ENCODE results near the gene BIN1. TPM values are rescaled to one million over a fixed set of nuclear protein-coding genes. Genes with fewer than 3 reads are reported as not detected.

The BIN1 gene
- total RNA-seq, 1 donor from 2014 or later: 62.5 TPM

- TF ChIP-seq, protein P1, sequence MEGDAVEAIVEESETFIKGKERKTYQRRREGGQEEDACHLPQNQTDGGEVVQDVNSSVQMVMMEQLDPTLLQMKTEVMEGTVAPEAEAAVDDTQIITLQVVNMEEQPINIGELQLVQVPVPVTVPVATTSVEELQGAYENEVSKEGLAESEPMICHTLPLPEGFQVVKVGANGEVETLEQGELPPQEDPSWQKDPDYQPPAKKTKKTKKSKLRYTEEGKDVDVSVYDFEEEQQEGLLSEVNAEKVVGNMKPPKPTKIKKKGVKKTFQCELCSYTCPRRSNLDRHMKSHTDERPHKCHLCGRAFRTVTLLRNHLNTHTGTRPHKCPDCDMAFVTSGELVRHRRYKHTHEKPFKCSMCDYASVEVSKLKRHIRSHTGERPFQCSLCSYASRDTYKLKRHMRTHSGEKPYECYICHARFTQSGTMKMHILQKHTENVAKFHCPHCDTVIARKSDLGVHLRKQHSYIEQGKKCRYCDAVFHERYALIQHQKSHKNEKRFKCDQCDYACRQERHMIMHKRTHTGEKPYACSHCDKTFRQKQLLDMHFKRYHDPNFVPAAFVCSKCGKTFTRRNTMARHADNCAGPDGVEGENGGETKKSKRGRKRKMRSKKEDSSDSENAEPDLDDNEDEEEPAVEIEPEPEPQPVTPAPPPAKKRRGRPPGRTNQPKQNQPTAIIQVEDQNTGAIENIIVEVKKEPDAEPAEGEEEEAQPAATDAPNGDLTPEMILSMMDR (IDR thresholded peaks at IDR 0.05): no peak
- H3K4me1 Mint-ChIP-seq: no peaks in the 10 kb centered on the region
- intact Hi-C loops (cut with micrococcal nuclease): no loop called here
- ChIA-PET CTCF (no interaction called here), POLR2A (no interaction called here)
- no peaks in the 10 kb centered on the region for H3K27me3 Mint-ChIP-seq
- H3K9me3 Mint-ChIP-seq: no peaks in the 10 kb centered on the region
- H3K36me3 Mint-ChIP-seq (ENCODE audit: low read depth): peaks cover 51% of the 10 kb centered on the region
- no peak for DNase-seq
- no peak for ATAC-seq (ENCODE audit: low read depth)
- H3K27ac Mint-ChIP-seq: no peak overlapping the region
- H3K4me3 Mint-ChIP-seq: no peak overlapping the region
Measured at GRCh38 chr2:127056086-127056485, 50.9 kb downstream of the BIN1 start.

DNA sequence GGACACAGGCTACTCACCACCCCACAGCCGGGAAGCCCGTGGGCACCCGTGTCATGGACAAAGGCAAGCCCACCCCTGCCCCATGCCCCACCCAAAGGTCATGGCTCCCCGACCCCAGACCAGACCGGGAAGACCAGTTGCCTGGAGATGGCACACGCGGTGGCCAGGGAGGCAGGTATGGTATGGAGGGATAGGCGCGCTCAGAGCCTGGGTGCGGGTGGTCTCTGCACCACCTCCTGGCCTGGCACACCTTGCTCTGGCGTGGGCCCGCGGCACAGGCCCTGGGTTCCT is 51.2 kb downstream of the BIN1 start:
- TF ChIP-seq, protein P1 (IDR thresholded peaks at IDR 0.05): no peak
- Mint-ChIP-seq H3K4me3 (no peak overlapping the region), H3K27ac (no peak overlapping the region), H3K9me3 (no peaks in the 10 kb centered on the region), H3K27me3 (no peaks in the 10 kb centered on the region), H3K4me1 (no peaks in the 10 kb centered on the region), H3K36me3 (ENCODE audit: low read depth) (peaks cover 51% of the 10 kb centered on the region)
- CTCF ChIA-PET: no interaction called here
- intact Hi-C loops (cut with micrococcal nuclease): no loop called here
- DNase-seq (no peak), ATAC-seq (ENCODE audit: low read depth) (no peak)
- POLR2A ChIA-PET: no interaction called here

DNA sequence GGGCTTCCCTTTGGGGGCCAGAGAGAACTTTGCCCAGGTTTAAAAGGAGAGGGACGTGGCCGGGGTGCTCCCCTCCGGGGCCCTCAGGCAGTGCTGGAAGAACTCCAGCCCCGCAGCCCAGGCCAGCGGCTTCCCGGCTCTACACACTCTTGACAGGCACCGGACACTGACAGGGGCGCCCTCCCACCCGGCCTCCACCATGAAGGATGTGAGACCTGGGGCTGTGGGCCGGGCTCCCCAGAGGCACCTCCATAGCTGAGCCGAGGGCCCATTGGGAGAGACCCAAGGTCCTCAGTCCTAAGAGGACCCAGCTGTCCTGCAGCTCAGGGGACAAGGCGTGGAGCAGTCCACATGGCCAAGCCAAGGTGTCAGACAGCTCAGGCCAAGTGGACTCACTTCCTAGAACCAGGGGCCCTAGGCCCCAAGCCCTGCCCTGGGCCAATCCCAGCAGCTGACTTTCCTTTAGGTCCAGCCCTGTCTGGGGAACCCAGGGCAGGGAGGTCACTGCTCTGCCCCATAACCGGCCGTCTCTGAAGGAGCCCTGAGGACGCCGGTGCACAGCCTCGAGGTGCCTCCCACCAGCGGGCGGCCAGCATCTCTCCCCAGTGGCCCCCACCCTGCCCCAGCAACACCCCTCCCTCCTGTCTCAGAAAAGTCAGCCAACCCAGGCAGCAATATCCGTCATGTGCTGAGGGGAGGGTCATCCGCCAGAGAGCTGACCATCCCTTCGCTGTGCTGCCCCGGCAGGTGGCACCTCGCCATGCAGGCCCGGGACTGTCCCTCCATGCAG is 51.8 kb downstream of the BIN1 start:
- Mint-ChIP-seq H3K27ac (no peak overlapping the region), H3K36me3 (ENCODE audit: low read depth) (peaks cover 48% of the 10 kb centered on the region)

GRCh38 chr2:127054604-127054930 is 52.4 kb downstream of the BIN1 start:
- Mint-ChIP-seq H3K36me3 (ENCODE audit: low read depth) (peaks cover 44% of the 10 kb centered on the region), H3K4me1 (peaks cover 2% of the 10 kb centered on the region), H3K9me3 (no peaks in the 10 kb centered on the region), H3K27ac (no peak overlapping the region), H3K27me3 (no peaks in the 10 kb centered on the region), H3K4me3 (no peak overlapping the region)
- no peak for DNase-seq
- CTCF ChIA-PET: no interaction called here
- intact Hi-C loops (cut with micrococcal nuclease): no loop called here
- TF ChIP-seq, protein P1 (IDR thresholded peaks at IDR 0.05): no peak
- ATAC-seq (ENCODE audit: low read depth): no peak
- POLR2A ChIA-PET: no interaction called here

More for the DNA sequence above, 51.8 kb downstream of the BIN1 start:
- intact Hi-C loops (cut with micrococcal nuclease): no loop called here
- ChIA-PET CTCF (no interaction called here), POLR2A (no interaction called here)
- H3K9me3 Mint-ChIP-seq: no peaks in the 10 kb centered on the region
- no peaks in the 10 kb centered on the region for H3K4me1 Mint-ChIP-seq
- no peaks in the 10 kb centered on the region for H3K27me3 Mint-ChIP-seq
- DNase-seq (no peak), ATAC-seq (ENCODE audit: low read depth) (no peak)
- TF ChIP-seq, protein P1 (IDR thresholded peaks at IDR 0.05): no peak
- no peak overlapping the region for H3K4me3 Mint-ChIP-seq

DNA sequence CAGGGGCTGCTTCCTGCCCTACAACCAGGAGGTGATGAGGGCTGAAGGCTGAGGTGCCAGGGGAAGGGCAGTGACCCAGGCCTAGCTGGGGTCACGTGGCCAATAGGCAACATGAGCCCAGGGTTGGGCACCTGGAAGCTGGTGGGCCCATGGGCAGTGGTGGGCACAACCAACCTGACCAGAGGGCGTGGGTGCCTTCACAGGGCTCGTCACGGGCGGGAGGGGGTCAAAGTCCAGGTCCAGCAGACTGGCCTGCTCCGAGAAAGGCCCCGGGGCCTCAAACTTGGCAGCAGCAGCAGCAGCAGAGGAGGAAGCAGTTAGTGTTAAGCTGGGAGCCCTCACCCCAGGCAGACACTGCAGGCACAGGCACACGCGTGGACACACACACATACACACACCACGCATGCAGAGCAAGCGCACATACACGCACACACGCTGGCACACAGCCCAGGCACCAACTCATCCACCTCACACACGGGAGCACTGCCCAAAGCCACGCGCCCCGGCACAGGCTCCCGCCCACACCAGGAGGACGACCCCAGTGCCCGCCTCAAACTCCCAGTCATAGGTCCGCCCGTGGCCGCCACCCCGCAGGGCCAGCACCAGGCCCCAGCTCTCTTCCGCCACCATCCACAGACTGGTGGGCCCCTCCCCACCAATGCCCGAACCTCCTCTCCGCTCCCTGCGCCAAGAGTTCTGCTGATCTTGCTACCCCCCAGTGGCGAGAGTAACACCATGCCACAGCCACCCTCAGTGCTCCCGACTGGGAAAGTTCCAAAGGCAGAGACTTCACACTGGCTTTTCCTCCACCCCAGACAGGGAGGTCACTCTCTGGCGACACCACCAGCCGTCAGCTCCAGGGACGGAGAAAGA is 53.0 kb downstream of the BIN1 start:
- CTCF ChIA-PET: interaction anchor here (0.8 to 1.2 kb wide), 2 partner anchors 14 to 82 kb away, joined by 3 to 4 read pairs; no protein-coding TSS in a partner anchor
- TF ChIP-seq, protein P1 (IDR thresholded peaks at IDR 0.05): no peak
- H3K9me3 Mint-ChIP-seq: no peaks in the 10 kb centered on the region
- POLR2A ChIA-PET: no interaction called here
- H3K27ac Mint-ChIP-seq: no peak overlapping the region
- peaks cover 41% of the 10 kb centered on the region for H3K36me3 Mint-ChIP-seq (ENCODE audit: low read depth)
- H3K27me3 Mint-ChIP-seq: no peaks in the 10 kb centered on the region
- no peak overlapping the region for H3K4me3 Mint-ChIP-seq
- DNase-seq (no peak), ATAC-seq (ENCODE audit: low read depth) (no peak)
- H3K4me1 Mint-ChIP-seq: peaks cover 2% of the 10 kb centered on the region
- intact Hi-C loops (cut with micrococcal nuclease): no loop called here

Data from activated B cell treated with CpG ODN at 0.5 μM for 24 hours (primary cell).